Measurements from ENCODE around the gene PAOX.
A peak's percentile ranks its signal among the peaks of the same experiment; 100 is the strongest.
"Not testable (repeated sequence)": the region's sequence is repeated elsewhere in the genome, so short reads cannot be mapped to it uniquely, and the experiment has no call there.

Gene PAOX

GRCh38 chr10:133378251-133379096, 588 bp upstream of the PAOX start:
- peak overlapping the region; percentile 72 for H3K4me3 ChIP-seq (ENCODE audit: low read length)
- no peak for TF ChIP-seq ZNF274 (IDR thresholded peaks at IDR 0.05; ENCODE audit: low read depth, low read length)

GRCh38 chr10:133379801-133380666, 972 bp downstream of the PAOX start:
- peak overlapping the region; percentile 78; the same call in 1 of the 2 replicates for H3K4me3 ChIP-seq (ENCODE audit: low read length)
- TF ChIP-seq ZNF274 (IDR thresholded peaks at IDR 0.05; ENCODE audit: low read depth, low read length) = no peak

GRCh38 chr10:133381036-133381435, 2.0 kb downstream of the PAOX start:
- no peak overlapping the region for H3K4me3 ChIP-seq (ENCODE audit: low read length)
- no peak for TF ChIP-seq ZNF274 (IDR thresholded peaks at IDR 0.05; ENCODE audit: low read depth, low read length)

- no peak overlapping the region for H3K4me3 ChIP-seq (ENCODE audit: low read length)
- no peak for TF ChIP-seq ZNF274 (IDR thresholded peaks at IDR 0.05; ENCODE audit: low read depth, low read length)
These were observed 4.5 kb downstream of the PAOX start for GRCh38 chr10:133383551-133383950.

GRCh38 chr10:133384071-133384470, 5.0 kb downstream of the PAOX start:
- H3K4me3 ChIP-seq (ENCODE audit: low read length) = no peak overlapping the region
- no peak for TF ChIP-seq ZNF274 (IDR thresholded peaks at IDR 0.05; ENCODE audit: low read depth, low read length)

GRCh38 chr10:133385214-133385613, 6.2 kb downstream of the PAOX start:
- TF ChIP-seq ZNF274 (IDR thresholded peaks at IDR 0.05; ENCODE audit: low read depth, low read length) = no peak
- H3K4me3 ChIP-seq (ENCODE audit: low read length) = no peak overlapping the region

GRCh38 chr10:133386951-133387350, 7.9 kb downstream of the PAOX start:
- H3K4me3 ChIP-seq (ENCODE audit: low read length) = not testable (repeated sequence)

- H3K4me3 ChIP-seq (ENCODE audit: low read length) = peak overlapping the region; percentile 59; the same call in 1 of the 2 replicates
- no peak for TF ChIP-seq ZNF274 (IDR thresholded peaks at IDR 0.05; ENCODE audit: low read depth, low read length)
These were observed 9.3 kb downstream of the PAOX start for GRCh38 chr10:133388236-133388972.

- no peak for TF ChIP-seq ZNF274 (IDR thresholded peaks at IDR 0.05; ENCODE audit: low read depth, low read length)
- peak overlapping the region; percentile 68; the same call in 1 of the 2 replicates for H3K4me3 ChIP-seq (ENCODE audit: low read length)
These were observed 10.1 kb downstream of the PAOX start for GRCh38 chr10:133388973-133389818.

- no peak for TF ChIP-seq ZNF274 (IDR thresholded peaks at IDR 0.05; ENCODE audit: low read depth, low read length)
- H3K4me3 ChIP-seq (ENCODE audit: low read length) = peak overlapping the region; percentile 68; the same call in 1 of the 2 replicates
These were observed 11.7 kb downstream of the PAOX start for GRCh38 chr10:133390597-133391248.

GRCh38 chr10:133391249-133391635, 12.2 kb downstream of the PAOX start:
- TF ChIP-seq ZNF274 (IDR thresholded peaks at IDR 0.05; ENCODE audit: low read depth, low read length) = no peak
- H3K4me3 ChIP-seq (ENCODE audit: low read length) = peak overlapping the region; percentile 20; the same call in 1 of the 2 replicates

- H3K4me3 ChIP-seq (ENCODE audit: low read length) = no peak overlapping the region; the same call in 1 of the 2 replicates
- TF ChIP-seq ZNF274 (IDR thresholded peaks at IDR 0.05; ENCODE audit: low read depth, low read length) = no peak
These were observed 12.9 kb downstream of the PAOX start for GRCh38 chr10:133391761-133392518.
